Measurements from ENCODE around the gene SPEG. TPM values are rescaled to one million over a fixed set of nuclear protein-coding genes. Genes with fewer than 3 reads are reported as not detected.

Gene SPEG
- total RNA-seq, 1 donor from 2014 or later, result 0.09 TPM

- Mint-ChIP-seq H3K27me3 (peaks cover 10% of the 10 kb centered on the region), H3K4me3 (no peak overlapping the region), H3K36me3 (ENCODE audit: low read depth) (no peaks in the 10 kb centered on the region), H3K27ac (no peak overlapping the region), H3K4me1 (no peaks in the 10 kb centered on the region), H3K9me3 (no peaks in the 10 kb centered on the region)
- TF ChIP-seq, protein P1, sequence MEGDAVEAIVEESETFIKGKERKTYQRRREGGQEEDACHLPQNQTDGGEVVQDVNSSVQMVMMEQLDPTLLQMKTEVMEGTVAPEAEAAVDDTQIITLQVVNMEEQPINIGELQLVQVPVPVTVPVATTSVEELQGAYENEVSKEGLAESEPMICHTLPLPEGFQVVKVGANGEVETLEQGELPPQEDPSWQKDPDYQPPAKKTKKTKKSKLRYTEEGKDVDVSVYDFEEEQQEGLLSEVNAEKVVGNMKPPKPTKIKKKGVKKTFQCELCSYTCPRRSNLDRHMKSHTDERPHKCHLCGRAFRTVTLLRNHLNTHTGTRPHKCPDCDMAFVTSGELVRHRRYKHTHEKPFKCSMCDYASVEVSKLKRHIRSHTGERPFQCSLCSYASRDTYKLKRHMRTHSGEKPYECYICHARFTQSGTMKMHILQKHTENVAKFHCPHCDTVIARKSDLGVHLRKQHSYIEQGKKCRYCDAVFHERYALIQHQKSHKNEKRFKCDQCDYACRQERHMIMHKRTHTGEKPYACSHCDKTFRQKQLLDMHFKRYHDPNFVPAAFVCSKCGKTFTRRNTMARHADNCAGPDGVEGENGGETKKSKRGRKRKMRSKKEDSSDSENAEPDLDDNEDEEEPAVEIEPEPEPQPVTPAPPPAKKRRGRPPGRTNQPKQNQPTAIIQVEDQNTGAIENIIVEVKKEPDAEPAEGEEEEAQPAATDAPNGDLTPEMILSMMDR (IDR thresholded peaks at IDR 0.05), result no peak
- CTCF ChIA-PET, result no interaction called here
- intact Hi-C loops (cut with micrococcal nuclease), result no loop called here
- ATAC-seq (ENCODE audit: low read depth), result no peak
- POLR2A ChIA-PET, result no interaction called here
- DNase-seq, result no peak
Measured at GRCh38 chr2:219462349-219462748, 27.7 kb downstream of the SPEG start.

- Mint-ChIP-seq H3K4me3 (no peak overlapping the region), H3K9me3 (no peaks in the 10 kb centered on the region), H3K36me3 (ENCODE audit: low read depth) (no peaks in the 10 kb centered on the region), H3K27ac (no peak overlapping the region), H3K27me3 (peaks cover 5% of the 10 kb centered on the region), H3K4me1 (no peaks in the 10 kb centered on the region)
- ChIA-PET POLR2A (no interaction called here), CTCF (interaction anchor here (0.6 to 1.7 kb wide), 3 partner anchors 61 to 365 kb away, joined by 3 to 7 read pairs (median 3); no protein-coding TSS in a partner anchor)
- TF ChIP-seq, protein P1 (IDR thresholded peaks at IDR 0.05), result no peak
- intact Hi-C loops (cut with micrococcal nuclease), result no loop called here
- DNase-seq (no peak), ATAC-seq (ENCODE audit: low read depth) (no peak)
Measured at GRCh38 chr2:219464286-219465032, 29.8 kb downstream of the SPEG start.

DNA sequence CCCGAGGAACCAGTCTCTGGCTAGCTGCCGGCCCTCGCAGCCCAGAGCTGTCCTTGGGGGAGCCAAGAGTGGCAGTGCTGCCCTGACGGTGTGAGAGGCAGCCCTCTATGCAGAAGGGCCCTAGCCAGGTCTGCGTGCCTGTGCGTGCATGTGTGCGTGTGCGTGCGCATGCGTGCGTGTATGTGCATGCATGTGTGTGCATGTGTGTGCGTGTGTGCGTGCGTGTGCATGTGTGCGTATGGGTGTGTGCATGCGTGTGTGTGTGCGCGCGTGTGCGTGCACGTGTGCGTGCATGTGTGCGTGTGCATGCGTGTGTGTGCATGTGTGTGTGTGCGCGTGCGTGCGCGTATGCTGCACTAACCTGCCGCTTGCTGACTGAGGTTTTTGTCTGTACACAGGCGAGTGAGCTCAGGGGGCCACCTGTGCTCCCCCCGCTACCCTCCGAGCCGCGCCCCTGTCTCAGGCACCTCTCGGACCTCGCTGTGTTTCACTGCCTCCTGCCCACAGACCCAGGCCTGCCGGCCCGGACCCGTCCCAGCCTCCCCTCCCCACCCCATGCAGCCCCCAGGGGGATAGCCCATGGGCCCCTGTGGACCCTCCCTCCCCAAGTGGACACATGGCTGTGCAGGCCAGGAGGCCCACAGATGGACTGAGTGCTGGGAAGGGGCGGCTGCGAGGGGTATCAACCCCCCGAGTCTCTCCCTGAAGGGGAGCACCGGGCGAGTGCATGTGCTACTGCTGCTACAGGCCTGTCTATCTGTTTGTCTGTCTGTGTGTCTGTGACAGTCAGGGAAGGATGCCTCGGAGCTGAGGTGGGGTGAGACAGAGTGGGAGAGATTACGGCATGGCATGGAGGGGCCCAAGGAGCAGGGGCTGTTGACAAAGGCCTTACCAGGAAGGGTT lies 31.3 kb downstream of the SPEG start:
- no peaks in the 10 kb centered on the region for H3K4me1 Mint-ChIP-seq
- ChIA-PET POLR2A (no interaction called here), CTCF (no interaction called here)
- TF ChIP-seq, protein P1 (IDR thresholded peaks at IDR 0.05), result no peak
- no peak for DNase-seq
- no peaks in the 10 kb centered on the region for H3K36me3 Mint-ChIP-seq (ENCODE audit: low read depth)
- H3K27ac Mint-ChIP-seq, result no peak overlapping the region
- intact Hi-C loops (cut with micrococcal nuclease), result no loop called here
- H3K4me3 Mint-ChIP-seq, result no peak overlapping the region
- peaks cover 5% of the 10 kb centered on the region for H3K27me3 Mint-ChIP-seq
- no peaks in the 10 kb centered on the region for H3K9me3 Mint-ChIP-seq
- ATAC-seq (ENCODE audit: low read depth), result no peak

DNA sequence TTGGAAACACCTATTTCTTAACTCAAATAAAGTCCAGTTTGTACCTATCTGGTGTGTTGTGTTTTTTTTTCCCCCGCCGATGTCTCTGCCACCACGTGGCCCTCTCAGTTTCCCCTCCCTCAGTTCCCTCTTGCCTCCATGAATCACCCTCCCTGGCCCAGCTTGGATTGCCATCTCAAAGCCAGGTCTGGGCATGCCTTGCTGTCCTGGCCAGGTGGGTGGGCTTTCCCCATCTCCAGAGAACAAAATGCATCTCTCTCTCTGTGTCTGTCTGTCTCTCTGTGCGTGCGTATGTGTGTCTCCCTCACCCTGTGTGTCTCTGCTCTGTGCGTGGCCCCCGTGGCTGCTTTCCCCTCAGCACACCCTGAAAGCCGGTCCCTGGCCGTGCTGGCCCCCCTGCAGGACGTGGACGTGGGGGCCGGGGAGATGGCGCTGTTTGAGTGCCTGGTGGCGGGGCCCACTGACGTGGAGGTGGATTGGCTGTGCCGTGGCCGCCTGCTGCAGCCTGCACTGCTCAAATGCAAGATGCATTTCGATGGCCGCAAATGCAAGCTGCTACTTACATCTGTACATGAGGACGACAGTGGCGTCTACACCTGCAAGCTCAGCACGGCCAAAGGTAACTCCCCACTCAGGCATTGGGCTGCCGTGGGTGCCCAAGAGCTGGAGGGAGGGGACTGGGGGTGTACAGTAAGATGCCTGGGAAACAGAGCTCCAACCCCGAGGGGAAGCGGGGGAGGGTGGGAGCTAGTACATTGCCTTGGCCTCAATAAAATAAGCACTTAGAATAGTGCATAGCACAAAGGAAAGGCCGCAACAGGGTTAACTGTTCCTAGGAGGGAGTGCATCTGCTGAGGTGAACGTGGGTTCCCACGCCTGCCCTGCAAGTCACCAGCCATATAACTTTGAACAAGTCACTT lies 32.4 kb downstream of the SPEG start:
- Mint-ChIP-seq H3K36me3 (ENCODE audit: low read depth) (no peaks in the 10 kb centered on the region), H3K27me3 (peaks cover 8% of the 10 kb centered on the region), H3K4me1 (no peaks in the 10 kb centered on the region), H3K9me3 (no peaks in the 10 kb centered on the region), H3K4me3 (no peak overlapping the region), H3K27ac (no peak overlapping the region)
- DNase-seq (no peak), ATAC-seq (ENCODE audit: low read depth) (no peak)
- ChIA-PET CTCF (no interaction called here), POLR2A (no interaction called here)
- TF ChIP-seq, protein P1 (IDR thresholded peaks at IDR 0.05), result no peak
- intact Hi-C loops (cut with micrococcal nuclease), result no loop called here
